GM12892 (cell line): ENCODE data around the gene MMAB.

Experiments
- DNase-seq: peaks from one replicate; pipeline ENCODE4 v3.0.0; 2011; ENCODE audit not compliant: insufficient read length
- FAIRE-seq: peaks from 2 replicates; lab custom pipeline; 2011; peaks lifted over from hg19 to GRCh38; lab: Jason Lieb, UNC
- POLR2A ChIP-seq: IDR thresholded peaks from 2 replicates; pipeline ENCODE4 v1.6.1; 2011; ENCODE audit warnings: low read depth, low read length, control low read depth
- POLR2AphosphoS5 ChIP-seq: IDR thresholded peaks from 2 replicates; pipeline ENCODE4 v1.6.1; 2011; ENCODE audit warnings: low read depth, low read length, control low read depth
- TAF1 ChIP-seq: IDR thresholded peaks from 2 replicates; pipeline ENCODE4 v1.6.1; 2011; ENCODE audit warnings: low read depth, mild to moderate bottlenecking, control low read depth, low read length, borderline replicate concordance

The MMAB gene

GRCh38 chr12:109590566-109590965, 17.3 kb upstream of the MMAB start:
- DNase-seq (no peak), FAIRE-seq (no peak)
- no peak for TF ChIP-seq TAF1
- no peak for TF ChIP-seq POLR2AphosphoS5

- DNase-seq, result no peak
- no peak for TF ChIP-seq TAF1
- no peak for TF ChIP-seq POLR2A
- TF ChIP-seq POLR2AphosphoS5, result no peak
- no peak for FAIRE-seq
Observed at GRCh38 chr12:109589691-109590245, 16.5 kb upstream of the MMAB start.

DNA sequence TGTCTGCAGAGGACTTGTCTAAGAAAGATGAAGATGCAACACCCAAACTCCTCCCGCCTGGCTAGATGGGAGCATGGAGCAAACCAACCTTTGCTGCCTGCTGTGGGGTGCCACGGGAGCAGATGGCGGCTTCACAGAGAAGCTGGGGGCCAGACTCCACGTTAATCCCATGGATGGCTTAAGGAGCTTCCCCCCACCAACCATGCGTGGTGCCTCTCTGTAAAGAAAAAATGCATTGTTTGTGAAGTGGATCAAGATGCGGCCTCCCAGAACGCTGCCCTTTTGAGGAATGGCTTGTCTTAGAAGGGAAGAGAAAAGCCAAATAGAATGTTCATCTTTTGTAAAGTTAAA, 15.9 kb upstream of the MMAB start:
- no peak for TF ChIP-seq TAF1
- FAIRE-seq (no peak), DNase-seq (no peak)

DNA sequence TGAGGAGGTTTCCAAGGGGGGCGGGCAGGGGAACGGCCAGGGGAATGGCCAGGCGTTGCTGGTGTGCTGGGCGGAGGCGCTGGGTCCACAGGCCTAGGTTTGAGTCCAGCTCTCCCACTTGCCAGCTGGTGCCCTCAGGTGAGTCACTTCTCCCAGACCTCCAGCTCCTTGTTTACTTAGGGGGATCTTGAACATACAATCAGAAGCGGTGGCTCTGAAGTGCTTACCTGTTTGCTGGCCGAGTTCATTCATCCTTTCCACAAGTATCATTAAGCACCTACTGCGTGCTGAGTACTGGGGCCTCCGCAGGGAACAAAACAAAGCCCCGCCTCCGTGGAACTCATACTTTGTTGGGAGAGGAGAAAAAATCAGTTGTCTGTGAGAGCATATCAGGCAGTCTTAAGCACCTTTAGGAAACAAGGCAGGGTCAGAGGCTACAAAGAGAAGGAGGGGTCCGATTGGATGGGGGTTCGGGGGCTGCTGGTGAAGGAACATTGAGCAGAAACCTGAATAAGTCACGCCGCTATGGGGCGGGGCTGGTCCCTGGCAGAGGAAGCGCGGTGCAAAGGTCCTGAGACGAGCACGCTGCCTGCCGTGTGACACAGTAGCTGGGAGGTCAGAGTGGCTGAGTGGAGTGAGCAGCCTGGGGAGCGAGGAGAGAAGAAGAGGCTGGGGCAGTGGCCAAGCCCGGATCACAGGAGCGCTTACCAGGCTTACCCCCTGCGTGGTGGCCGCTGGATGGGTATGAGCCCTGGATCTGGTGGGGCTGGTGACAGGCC, 15.3 kb upstream of the MMAB start:
- DNase-seq, result no peak
- FAIRE-seq, result no peak
- TF ChIP-seq POLR2A (no peak), POLR2AphosphoS5 (no peak), TAF1 (no peak)

- no peak for DNase-seq
- no peak for TF ChIP-seq POLR2A
- TF ChIP-seq TAF1, result no peak
- TF ChIP-seq POLR2AphosphoS5, result no peak
- FAIRE-seq, result no peak
Observed at GRCh38 chr12:109587921-109588320, 14.6 kb upstream of the MMAB start.

DNA sequence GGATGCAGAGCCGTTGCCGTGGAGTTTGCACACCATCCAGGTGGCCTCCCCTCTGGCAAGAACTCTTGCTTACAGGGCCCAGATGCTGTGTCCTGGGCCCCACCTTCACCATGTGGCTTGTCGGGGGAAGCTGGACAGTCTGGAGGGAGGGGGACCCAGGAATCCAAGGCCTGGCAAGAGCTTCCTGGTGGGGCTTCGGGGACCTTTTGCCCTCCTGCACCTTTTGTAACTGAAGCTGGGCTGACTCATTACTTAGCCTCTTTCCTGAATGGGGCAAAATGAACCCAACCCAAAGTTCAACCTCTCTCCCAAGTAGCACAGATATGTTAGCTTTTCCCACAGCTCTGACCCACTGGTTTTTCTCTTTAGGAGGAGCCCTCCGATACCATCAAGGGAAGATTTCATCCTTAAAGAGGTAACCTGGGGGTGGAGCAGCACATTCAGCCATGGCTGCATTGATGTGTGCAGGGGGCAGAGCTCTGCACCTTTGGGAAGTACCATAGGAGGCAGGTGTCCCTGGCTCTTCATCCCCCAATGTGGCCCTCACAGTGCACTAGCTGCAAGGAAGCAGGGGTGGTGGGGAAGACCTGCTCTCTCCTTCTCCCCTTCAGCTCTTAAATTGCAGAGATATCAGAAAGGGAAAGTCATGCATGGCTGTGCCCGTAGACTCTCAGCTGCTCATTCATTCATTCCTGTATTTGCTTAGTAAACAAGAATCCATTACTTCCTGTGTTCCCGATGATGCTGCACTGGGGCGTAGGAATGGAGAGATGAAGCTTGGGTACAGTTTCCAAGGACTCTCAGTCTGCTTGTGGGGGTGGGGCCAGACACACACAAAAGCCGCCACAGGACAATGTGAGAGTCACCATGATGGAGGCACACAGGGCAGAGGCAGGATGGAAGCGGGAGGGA, 13.3 kb upstream of the MMAB start:
- FAIRE-seq (no peak), DNase-seq (no peak)
- TF ChIP-seq TAF1 (no peak), POLR2A (no peak), POLR2AphosphoS5 (no peak)

DNA sequence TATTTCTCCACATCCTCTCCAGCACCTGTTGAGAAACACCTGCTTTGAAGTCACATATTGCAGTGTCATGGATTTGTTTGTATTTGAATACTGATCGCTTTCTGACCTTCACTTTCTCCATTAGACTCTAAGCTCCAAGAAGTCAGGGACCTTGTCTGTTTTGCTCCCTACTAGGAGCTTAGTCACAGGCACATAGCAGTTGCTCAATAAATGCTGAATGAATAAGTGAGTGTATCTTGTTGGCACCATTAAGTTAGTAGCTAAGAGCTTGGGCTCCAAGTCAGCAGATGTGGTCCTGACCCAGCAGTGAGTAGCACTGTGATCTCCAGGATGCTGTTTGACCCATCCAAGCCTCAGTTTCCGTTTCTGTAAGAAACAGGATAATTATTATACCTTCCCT, 10.4 kb upstream of the MMAB start:
- DNase-seq, result no peak
- FAIRE-seq, result no peak
- TF ChIP-seq TAF1 (no peak), POLR2A (no peak), POLR2AphosphoS5 (no peak)

GRCh38 chr12:109582636-109583035, 9.3 kb upstream of the MMAB start:
- no peak for FAIRE-seq
- TF ChIP-seq POLR2A (no peak), POLR2AphosphoS5 (no peak), TAF1 (no peak)
- DNase-seq, result no peak

DNA sequence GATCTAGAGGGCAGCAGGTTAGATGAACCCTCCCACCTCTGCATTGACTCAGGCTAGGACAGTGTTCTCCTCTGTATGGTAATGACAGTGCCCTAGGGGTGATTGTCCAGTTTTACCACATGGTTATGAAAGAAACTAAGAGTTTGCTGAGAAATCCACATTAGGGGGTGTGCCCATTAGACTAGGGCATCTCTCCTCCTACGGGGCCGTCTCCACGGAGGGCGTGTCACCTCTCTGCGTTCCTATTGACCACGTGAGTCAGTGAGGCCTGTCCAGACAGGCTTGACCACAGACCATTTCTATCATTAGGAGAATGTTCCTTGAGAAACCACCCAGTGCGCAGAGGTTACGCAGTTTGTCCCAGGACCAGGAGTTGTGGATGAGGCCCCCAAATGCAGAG, 8.6 kb upstream of the MMAB start:
- FAIRE-seq (no peak), DNase-seq (no peak)
- no peak for TF ChIP-seq POLR2A
- no peak for TF ChIP-seq POLR2AphosphoS5
- no peak for TF ChIP-seq TAF1

DNA sequence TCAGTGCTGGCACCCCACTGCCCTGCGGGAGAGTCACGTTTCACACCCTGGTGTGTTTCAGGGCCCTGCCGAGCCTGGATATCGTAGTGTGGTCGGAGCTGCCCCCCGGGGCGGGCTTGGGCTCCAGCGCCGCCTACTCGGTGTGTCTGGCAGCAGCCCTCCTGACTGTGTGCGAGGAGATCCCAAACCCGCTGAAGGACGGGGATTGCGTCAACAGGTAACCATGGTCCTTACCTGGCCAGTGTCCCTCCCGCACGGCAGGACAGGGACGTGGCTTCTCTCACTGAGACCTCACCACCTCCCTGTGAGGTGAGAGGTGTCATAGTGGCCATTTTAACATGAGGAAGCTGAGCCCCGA, 8.0 kb upstream of the MMAB start:
- FAIRE-seq (no peak), DNase-seq (no peak)
- TF ChIP-seq POLR2A (no peak), POLR2AphosphoS5 (no peak), TAF1 (no peak)

DNA sequence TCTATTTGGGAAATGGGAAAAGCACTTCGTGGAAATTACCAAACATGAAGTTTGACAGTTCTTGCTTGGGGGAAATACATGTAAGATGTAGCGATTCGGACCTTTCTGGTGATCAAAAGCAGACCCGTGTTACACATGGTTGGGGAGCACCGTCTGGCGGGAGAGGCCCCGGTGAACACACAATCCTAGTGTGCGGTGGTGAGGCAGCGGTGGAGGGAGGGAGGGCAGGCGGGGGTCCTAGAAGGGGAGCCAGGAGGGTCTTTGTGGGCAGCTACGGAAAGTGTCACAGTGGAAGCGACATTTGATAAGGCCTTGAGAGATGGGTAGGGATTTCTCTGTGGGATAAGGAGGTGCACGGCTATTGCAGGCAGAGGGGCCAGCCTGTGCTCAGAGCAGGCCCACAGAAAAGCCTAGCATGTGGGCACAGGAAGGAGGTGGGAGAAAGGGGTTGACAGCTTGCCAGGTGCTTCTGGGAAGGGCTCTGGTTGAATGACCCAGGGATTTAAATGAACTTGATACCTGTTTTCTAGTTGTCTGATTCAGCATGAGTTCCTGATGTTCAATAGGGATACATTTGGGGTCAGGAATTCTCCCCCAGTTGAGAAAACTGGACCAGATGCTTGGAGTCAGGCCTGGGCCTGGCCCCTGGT, 7.5 kb upstream of the MMAB start:
- DNase-seq, result no peak
- TF ChIP-seq TAF1 (no peak), POLR2AphosphoS5 (no peak), POLR2A (no peak)
- FAIRE-seq, result no peak

- no peak for FAIRE-seq
- TF ChIP-seq POLR2A (no peak), TAF1 (no peak), POLR2AphosphoS5 (no peak)
Observed at GRCh38 chr12:109580272-109580671, 7.0 kb upstream of the MMAB start.

More at GRCh38 chr12:109580272-109580671, 7.0 kb upstream of the MMAB start:
- DNase-seq, result no peak
